GM12891 (cell line): ENCODE data around the gene GPBAR1.
A peak's percentile ranks its signal among the peaks of the same experiment; 100 is the strongest.

Experiments
- PAX5 ChIP-seq: IDR thresholded peaks from 2 replicates; pipeline ENCODE4 v1.6.1; 2011; ENCODE audit warnings: low read length, moderate library complexity, mild to moderate bottlenecking; ENCODE audit not compliant: insufficient read depth, severe bottlenecking
- POLR2A ChIP-seq: IDR thresholded peaks from 2 replicates; pipeline ENCODE4 v1.6.1; 2011; ENCODE audit warnings: low read depth, low read length, control low read depth
- POLR2AphosphoS5 ChIP-seq: IDR thresholded peaks from 2 replicates; pipeline ENCODE4 v1.6.1; 2011; ENCODE audit warnings: low read depth, low read length, control low read depth
- POU2F2 ChIP-seq: IDR thresholded peaks from 2 replicates; pipeline ENCODE4 v1.6.1; 2011; ENCODE audit warnings: low read depth, mild to moderate bottlenecking, control low read depth, low read length, moderate library complexity
- SPI1 ChIP-seq: IDR thresholded peaks from 2 replicates; pipeline ENCODE4 v1.6.1; 2011; ENCODE audit warnings: low read depth, low read length, control low read depth
- TAF1 ChIP-seq: IDR thresholded peaks from 2 replicates; pipeline ENCODE4 v1.6.1; 2011; ENCODE audit warnings: low read depth, low read length, control low read depth

DNA sequence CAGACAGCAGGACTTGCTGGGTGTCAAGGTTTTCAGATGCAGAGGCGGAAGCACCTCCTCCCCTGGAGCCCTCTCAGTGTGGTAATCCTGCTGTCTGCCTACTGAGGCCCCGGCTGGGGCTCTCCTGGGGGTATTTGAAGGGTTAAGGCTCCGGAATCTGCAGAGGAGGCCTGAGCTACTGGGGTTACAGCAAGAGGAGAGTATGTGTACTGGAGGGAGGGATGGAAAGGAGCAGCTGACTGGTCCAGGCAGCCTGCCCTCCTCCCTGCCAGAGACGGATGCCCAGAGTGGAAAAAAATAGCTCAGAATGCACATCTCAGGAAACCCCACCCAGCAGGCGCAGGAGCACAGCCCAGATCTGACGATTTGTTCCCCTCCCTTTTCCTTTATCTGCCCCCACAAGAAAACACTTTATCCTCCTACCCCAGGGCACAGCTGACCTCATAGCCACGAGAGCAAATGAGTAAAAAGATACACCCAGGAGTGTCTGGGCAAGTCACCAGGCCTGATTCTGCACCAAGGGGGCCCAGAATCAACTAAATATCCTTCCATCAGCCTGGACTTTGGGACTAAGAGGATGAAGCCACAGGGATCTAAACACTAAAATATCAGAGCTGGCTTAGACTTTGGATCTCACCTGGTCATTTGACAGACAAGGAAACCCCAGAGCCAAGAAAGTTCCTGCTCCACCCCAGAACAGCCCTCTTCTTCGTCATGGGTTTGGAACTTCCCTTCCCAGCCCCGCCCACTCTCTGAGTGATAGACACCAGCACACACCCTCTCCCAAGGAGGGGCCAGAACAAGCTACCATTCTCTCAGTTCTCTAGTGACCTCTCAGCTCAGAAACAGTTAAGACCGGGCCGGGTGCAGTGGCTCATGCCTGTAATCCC, 26.0 kb downstream of the GPBAR1 start:
- TF ChIP-seq POLR2A (peak; percentile 52; the same call in 1 of the 2 replicates), POLR2AphosphoS5 (no peak; the same call in 1 of the 2 replicates), TAF1 (0 out of 2 replicates have a peak, but pooled peaks have one; percentile 9), SPI1 (peak; percentile 62), POU2F2 (no peak), PAX5 (no peak)
